HepG2 (cell line): Measurements from ENCODE around the gene TNXB. TPM values are rescaled to one million over a fixed set of nuclear protein-coding genes. Genes with fewer than 3 reads are reported as not detected.

Experiments
- CTCF ChIP-seq: sonication (generic); formaldehyde crosslinking; IDR thresholded peaks from 2 replicates; pipeline ENCODE4 v1.5.0; 2020; ENCODE audit warnings: mild to moderate bottlenecking, missing genetic modification reagents, moderate library complexity
- DZIP1 ChIP-seq: sonication (generic); formaldehyde crosslinking; IDR thresholded peaks from 2 replicates; pipeline ENCODE4 v1.5.0; 2020; ENCODE audit warnings: mild to moderate bottlenecking, missing genetic modification reagents
- KAT2B ChIP-seq: fragments of 150-350 bp; IDR thresholded peaks from 2 replicates; pipeline ENCODE4 v1.6.1; 2014; ENCODE audit warnings: low read depth, low read length, borderline replicate concordance
- MTF1 ChIP-seq: sonication (generic); formaldehyde crosslinking; IDR thresholded peaks from 2 replicates; pipeline ENCODE4 v1.5.0; 2020; ENCODE audit warnings: missing genetic modification reagents
- RFXAP ChIP-seq: sonication (generic); formaldehyde crosslinking; IDR thresholded peaks from 2 replicates; pipeline ENCODE4 v1.4.0; 2020; ENCODE audit warnings: missing genetic modification reagents, borderline replicate concordance
- SMARCE1 ChIP-seq: fragments of 450-650 bp; IDR thresholded peaks from 2 replicates; pipeline ENCODE4 v1.6.1; 2017; ENCODE audit warnings: borderline replicate concordance
- ZNF589 ChIP-seq: sonication (generic); formaldehyde crosslinking; conservative IDR thresholded peaks from 2 replicates; pipeline ENCODE4 v1.8.0; 2022; ENCODE audit warnings: mild to moderate bottlenecking, moderate library complexity, missing genetic modification reagents
- ZNF646 ChIP-seq: sonication (generic); formaldehyde crosslinking; IDR thresholded peaks from 2 replicates; pipeline ENCODE4 v1.9.0; 2021; ENCODE audit warnings: mild to moderate bottlenecking, missing genetic modification reagents
- ZNF687 ChIP-seq: sonication (generic); formaldehyde crosslinking; IDR thresholded peaks from 2 replicates; pipeline ENCODE4 v1.5.1; 2020; ENCODE audit warnings: mild to moderate bottlenecking, missing genetic modification reagents, moderate library complexity
- polyA plus RNA-seq, 8 experiments: library from polyadenylated mRNA; depleted of rRNA in 3 of 8; stranded (reverse) in 7 of 8; unstranded in 1 of 8; fragments of >200 nt; fragmentation: Illumina TruSeq in 4 of 8; extraction: Trizol in 4 of 8; gene quantifications; 2 replicates each; pipeline versions ENCODE4 v1.2.1 to v1.2.3, GENCODE V29; 2011 to 2016; ENCODE audit warnings: low read depth in 4 of 8, missing spikeins in 1 of 8, mixed read lengths in 1 of 8; ENCODE audit not compliant: insufficient read depth in 1 of 8
- total RNA-seq, 5 experiments: library from RNA; depleted of rRNA; stranded (reverse); fragments of >200 nt; fragmentation: Illumina TruSeq; extraction: Trizol; gene quantifications; 2 replicates each; pipeline ENCODE4 v1.2.3, GENCODE V29; 2016; ENCODE audit warnings: low read depth in 1 of 5
- TF ChIP-seq, protein P1 (sequence below): IDR thresholded peaks from 2 replicates; pipeline ENCODE4 v1.6.1; 2012; ENCODE audit warnings: inconsistent platforms

Gene TNXB
- total and polyA plus RNA-seq, 2 of the 13 experiments (the other 11 are each of a cell fraction or from before 2014, with no cell fraction given), result 1.6 to 2.7 TPM

GRCh38 chr6:32096394-32097258 lies 12.5 kb downstream of the TNXB start (continued):
- TF ChIP-seq MTF1 (no peak), DZIP1 (0 out of 2 replicates have a peak, but pooled peaks have one; percentile 26), KAT2B (no peak), CTCF (CRISPR knock-in tag) (peak; percentile 39), RFXAP (CRISPR knock-in tag) (0 out of 2 replicates have a peak, but pooled peaks have one; percentile 49), ZNF646 (0 out of 2 replicates have a peak, but pooled peaks have one; percentile 26), ZNF589 (peak; percentile 48; the same call in 1 of the 2 replicates), ZNF687 (CRISPR knock-in tag) (peak; percentile 60), SMARCE1 (no peak)
- TF ChIP-seq, protein P1, sequence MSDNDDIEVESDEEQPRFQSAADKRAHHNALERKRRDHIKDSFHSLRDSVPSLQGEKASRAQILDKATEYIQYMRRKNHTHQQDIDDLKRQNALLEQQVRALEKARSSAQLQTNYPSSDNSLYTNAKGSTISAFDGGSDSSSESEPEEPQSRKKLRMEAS, result peak; percentile 43; the same call in 1 of the 2 replicates
